C4-2B (cell line): ENCODE data around the gene GPATCH1.

Source experiments
- CTCF ChIP-seq: fragments of 450-650 bp; conservative IDR thresholded peaks from 2 replicates; pipeline ENCODE4 v1.5.1; 2017; ENCODE audit warnings: mild to moderate bottlenecking
- ZFX ChIP-seq: fragments of 450-650 bp; IDR thresholded peaks from 2 replicates; pipeline ENCODE4 v1.6.1; 2017

DNA sequence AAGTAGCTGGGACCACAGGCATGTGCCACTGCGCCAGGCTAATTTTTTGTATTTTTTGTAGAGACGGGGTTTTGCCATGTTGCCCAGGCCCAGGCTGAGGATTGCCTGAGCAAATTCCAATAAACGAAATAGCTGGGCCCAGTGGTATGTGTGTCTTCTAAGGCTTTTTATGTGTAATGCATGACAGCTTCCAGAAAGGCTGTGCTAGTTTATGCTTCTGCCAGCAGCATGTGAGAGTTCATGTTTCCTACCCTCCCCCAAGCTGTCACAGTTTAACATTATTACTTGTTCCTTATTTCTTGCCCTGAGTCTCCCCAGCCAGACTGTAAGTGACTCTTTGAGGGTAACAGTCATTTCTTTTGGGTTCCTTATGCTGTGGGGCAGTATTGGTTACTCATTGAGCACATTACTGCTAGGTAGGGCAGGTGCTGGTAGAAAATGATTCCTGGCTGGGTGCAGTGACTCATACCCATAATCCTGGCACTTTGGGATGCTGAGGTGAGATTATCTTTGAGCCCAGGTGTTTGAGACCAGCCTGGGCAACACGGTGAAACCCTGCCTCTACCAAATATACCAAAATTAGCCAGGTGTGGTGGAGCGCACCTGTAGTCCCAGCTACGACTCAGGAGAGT, 13.6 kb downstream of the GPATCH1 start:
- TF ChIP-seq CTCF = no peak
- TF ChIP-seq ZFX = no peak
